Stomach (tissue), 4 donors: ENCODE data around the gene CD99L2.

Source experiments
- EP300 ChIP-seq: sonication (generic); formaldehyde crosslinking; IDR thresholded peaks from one replicate; pipeline ENCODE4 v1.6.1; 2017; ENCODE audit warnings: antibody characterized with exemption
- POLR2A ChIP-seq, 4 donors: fragments of 450-650 bp; IDR thresholded peaks; one replicate each; pipeline ENCODE4 v1.6.1; 2016; ENCODE audit warnings: antibody characterized with exemption in 4 of 4, control low read depth in 2 of 4, mild to moderate bottlenecking in 1 of 4, moderate library complexity in 1 of 4
- POLR2AphosphoS5 ChIP-seq, 3 donors: sonication (generic); formaldehyde crosslinking; IDR thresholded peaks; one replicate each; pipeline ENCODE4 v1.6.1; 2016; ENCODE audit warnings: antibody characterized with exemption in 3 of 3
- TF ChIP-seq, protein P1 (sequence below), 7 experiments: fragments of 450-650 bp in 4 of 7; fragments of 200-600 bp in 3 of 7; sonication (generic) in 3 of 7; IDR thresholded peaks; one replicate each; pipeline ENCODE4 v1.5.1; 2016 to 2019; ENCODE audit warnings: antibody characterized with exemption in 7 of 7, control low read depth in 2 of 7, mild to moderate bottlenecking in 1 of 7

DNA sequence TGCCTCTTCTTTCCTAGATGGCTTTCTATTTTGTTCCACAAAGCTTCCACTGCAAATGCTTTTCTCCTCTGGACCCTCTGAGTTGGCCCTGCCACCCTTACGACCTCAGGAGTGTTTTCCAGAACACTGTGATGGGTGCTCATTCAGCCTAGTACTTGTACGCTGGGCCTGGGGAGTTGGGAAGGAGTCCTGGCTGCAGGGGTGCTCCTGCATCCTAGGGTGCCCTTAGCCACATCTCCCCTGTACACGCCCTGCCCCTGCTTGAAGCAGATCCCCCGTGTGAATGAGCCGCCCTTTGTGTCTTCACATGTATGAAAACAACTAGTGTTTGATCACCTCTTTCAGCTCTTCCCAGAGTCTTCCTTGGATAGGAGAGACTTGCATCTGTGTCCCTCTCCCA lies 141.1 kb downstream of the CD99L2 start:
- TF ChIP-seq, protein P1, sequence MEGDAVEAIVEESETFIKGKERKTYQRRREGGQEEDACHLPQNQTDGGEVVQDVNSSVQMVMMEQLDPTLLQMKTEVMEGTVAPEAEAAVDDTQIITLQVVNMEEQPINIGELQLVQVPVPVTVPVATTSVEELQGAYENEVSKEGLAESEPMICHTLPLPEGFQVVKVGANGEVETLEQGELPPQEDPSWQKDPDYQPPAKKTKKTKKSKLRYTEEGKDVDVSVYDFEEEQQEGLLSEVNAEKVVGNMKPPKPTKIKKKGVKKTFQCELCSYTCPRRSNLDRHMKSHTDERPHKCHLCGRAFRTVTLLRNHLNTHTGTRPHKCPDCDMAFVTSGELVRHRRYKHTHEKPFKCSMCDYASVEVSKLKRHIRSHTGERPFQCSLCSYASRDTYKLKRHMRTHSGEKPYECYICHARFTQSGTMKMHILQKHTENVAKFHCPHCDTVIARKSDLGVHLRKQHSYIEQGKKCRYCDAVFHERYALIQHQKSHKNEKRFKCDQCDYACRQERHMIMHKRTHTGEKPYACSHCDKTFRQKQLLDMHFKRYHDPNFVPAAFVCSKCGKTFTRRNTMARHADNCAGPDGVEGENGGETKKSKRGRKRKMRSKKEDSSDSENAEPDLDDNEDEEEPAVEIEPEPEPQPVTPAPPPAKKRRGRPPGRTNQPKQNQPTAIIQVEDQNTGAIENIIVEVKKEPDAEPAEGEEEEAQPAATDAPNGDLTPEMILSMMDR (IDR thresholded peaks at IDR 0.05): no peak
- TF ChIP-seq POLR2A (IDR thresholded peaks at IDR 0.05) (no peak), EP300 (no peak), POLR2AphosphoS5 (IDR thresholded peaks at IDR 0.05) (no peak)
